Measurements from ENCODE around the gene LIN54. TPM values are rescaled to one million over a fixed set of nuclear protein-coding genes. Genes with fewer than 3 reads are reported as not detected.

LIN54 gene
- total and polyA plus RNA-seq, 8 donors = 1.2 to 40.3 (median 3.0) TPM

GRCh38 chr4:82901183-82901718 is 109.4 kb downstream of the LIN54 start:
- Histone ChIP-seq H3K36me3 (peaks cover 0 to 21% (median 9%) of the 10 kb centered on the region in 4 donors), H3K4me3 (peak overlapping the region; percentile 60 to 74 (median 68)), H3K27me3 (no peaks in the 10 kb centered on the region), H3K27ac (peak overlapping the region; percentile 96 to 100 (median 99)), H3K4me1 (peaks cover 14 to 48% (median 27%) of the 10 kb centered on the region in 4 donors), H3K9me3 (no peaks in the 10 kb centered on the region)
- no peak for DNase-seq
- 0 to 1% (median 1%) methylated on average over 8 of the region's 8 CpGs for WGBS, 5 donors
- intact Hi-C loops (cut with DNase I; ENCODE audit: low total_unique reads) = loop anchor here (10.0 kb wide), 1 partner anchor 104 kb away; no protein-coding TSS in a partner anchor
- TF ChIP-seq POLR2AphosphoS5 (IDR thresholded peaks at IDR 0.05) (no peak), EP300 (IDR thresholded peaks at IDR 0.05) (no peak), POLR2A (IDR thresholded peaks at IDR 0.05) (peak in 1 of 4 donors; percentile 39)

GRCh38 chr4:82900411-82901182 is 110.0 kb downstream of the LIN54 start, which contains the start of gene THAP9:
Gene THAP9 (plus strand): TSS chr4:82900735. CDS start chr4:82900803, 68 bp downstream.
- intact Hi-C loops (cut with DNase I; ENCODE audit: low total_unique reads) = loop anchor here (10.0 kb wide), 1 partner anchor 104 kb away; no protein-coding TSS in a partner anchor
- WGBS, 5 donors = 0 to 1% (median 0%) methylated on average over 31 to 67 of the region's 67 CpGs

GRCh38 chr4:82900066-82900410 is 110.6 kb downstream of the LIN54 start:
- Histone ChIP-seq H3K4me1 (peaks cover 14 to 49% (median 28%) of the 10 kb centered on the region in 4 donors), H3K4me3 (peak overlapping the region; percentile 60 to 74 (median 68)), H3K27me3 (no peaks in the 10 kb centered on the region), H3K36me3 (peaks cover 0 to 25% (median 13%) of the 10 kb centered on the region in 4 donors), H3K9me3 (no peaks in the 10 kb centered on the region), H3K27ac (peak overlapping the region; percentile 87 to 100 (median 99))
- DNase-seq = peak in 1 of 2 donors; percentile 71
- intact Hi-C loops (cut with DNase I; ENCODE audit: low total_unique reads) = loop anchor here (10.0 kb wide), 1 partner anchor 105 kb away; no protein-coding TSS in a partner anchor
- WGBS, 5 donors = 0 to 1% (median 0%) methylated on average over 14 of the region's 14 CpGs
- TF ChIP-seq EP300 (IDR thresholded peaks at IDR 0.05) (no peak), POLR2AphosphoS5 (IDR thresholded peaks at IDR 0.05) (no peak), CTCF (IDR thresholded peaks at IDR 0.05) (no peak), POLR2A (IDR thresholded peaks at IDR 0.05) (no peak)

More at GRCh38 chr4:82900411-82901182, 110.0 kb downstream of the LIN54 start, which contains the start of gene THAP9:
- no peak for TF ChIP-seq CTCF (IDR thresholded peaks at IDR 0.05)
- TF ChIP-seq POLR2AphosphoS5 (IDR thresholded peaks at IDR 0.05) = peak; percentile 73 to 90 (median 88)
- TF ChIP-seq EP300 (IDR thresholded peaks at IDR 0.05) = no peak
- peak in 2 of 4 donors; percentile 71 to 82 for TF ChIP-seq POLR2A (IDR thresholded peaks at IDR 0.05)
- H3K9me3 ChIP-seq = no peaks in the 10 kb centered on the region
- H3K4me3 ChIP-seq = peak within 1 kb of the TSS; percentile 60 to 74 (median 68)
- H3K27ac ChIP-seq = peak within 1 kb of the TSS; percentile 96 to 100 (median 99)
- H3K27me3 ChIP-seq = no peaks in the 10 kb centered on the region
- H3K4me1 ChIP-seq = peaks cover 14 to 48% (median 28%) of the 10 kb centered on the region in 4 donors
- H3K36me3 ChIP-seq = peaks cover 0 to 21% (median 8%) of the 10 kb centered on the region in 4 donors
- peak; percentile 98 to 100 for DNase-seq

DNA sequence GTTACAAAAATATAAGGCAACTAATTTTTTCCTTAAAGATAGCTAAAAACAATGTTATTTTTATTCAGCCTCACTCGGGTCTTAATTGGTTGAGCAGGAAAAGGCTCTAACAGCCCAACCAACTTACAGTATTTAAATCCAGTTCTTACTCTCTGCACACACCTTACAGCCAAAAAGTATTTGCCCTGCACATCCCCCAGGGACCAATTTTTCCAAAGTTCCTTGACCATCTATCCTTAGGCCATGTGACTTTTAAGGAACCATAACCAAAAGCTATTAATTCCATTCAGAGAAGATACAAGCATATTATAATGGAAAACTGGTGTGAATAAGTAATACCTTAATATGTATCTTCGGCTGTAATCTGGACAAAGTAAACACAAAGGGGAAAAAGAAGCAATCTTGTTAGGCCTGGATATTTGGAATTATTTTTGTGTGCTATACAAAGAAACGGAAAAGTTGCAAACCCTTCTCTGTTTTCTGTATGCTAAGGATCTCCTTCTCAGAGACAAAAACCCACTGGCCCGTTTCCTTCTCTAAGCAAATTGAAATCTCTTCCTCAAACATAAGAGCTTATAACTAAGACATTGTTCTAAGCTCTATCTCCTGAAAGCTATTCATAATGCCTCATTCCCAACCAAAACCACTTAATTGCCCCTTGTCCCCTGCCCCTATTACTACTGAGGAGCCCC is 111.1 kb downstream of the LIN54 start:
- Histone ChIP-seq H3K4me3 (peak overlapping the region; percentile 60 to 74 (median 68)), H3K27ac (peak overlapping the region; percentile 87 to 100 (median 99)), H3K9me3 (no peaks in the 10 kb centered on the region), H3K4me1 (peaks cover 14 to 45% (median 28%) of the 10 kb centered on the region in 4 donors), H3K36me3 (peaks cover 5 to 30% (median 18%) of the 10 kb centered on the region in 4 donors), H3K27me3 (no peaks in the 10 kb centered on the region)
- TF ChIP-seq POLR2AphosphoS5 (IDR thresholded peaks at IDR 0.05) (no peak), POLR2A (IDR thresholded peaks at IDR 0.05) (no peak), EP300 (IDR thresholded peaks at IDR 0.05) (no peak), CTCF (IDR thresholded peaks at IDR 0.05) (no peak)
- 0 to 1% (median 1%) methylated on average over 4 of the region's 4 CpGs for WGBS, 5 donors
- intact Hi-C loops (cut with DNase I; ENCODE audit: low total_unique reads) = loop anchor here (10.0 kb wide), 1 partner anchor 105 kb away; no protein-coding TSS in a partner anchor
- DNase-seq = peak in 1 of 2 donors; percentile 35

Data from stomach (tissue), 9 donors.